CD4-positive, alpha-beta memory T cell (primary cell): ENCODE results near the gene EFTUD2. TPM values are rescaled to one million over a fixed set of nuclear protein-coding genes. Genes with fewer than 3 reads are reported as not detected.
A peak's percentile ranks its signal among the peaks of the same experiment; 100 is the strongest.

ENCODE experiments used
- CTCF ChIA-PET: fragments of 350-600 bp; sonication (Branson Sonifier 250); formaldehyde crosslinking; loops from one replicate; lab custom pipeline; 2021; ENCODE audit warnings: inconsistent platforms; ENCODE audit not compliant: partially characterized antibody; lab: Charles Lee
- POLR2A ChIA-PET: fragments of 350-600 bp; sonication (Branson Sonifier 250); formaldehyde crosslinking; loops from one replicate; lab custom pipeline; 2021; ENCODE audit not compliant: partially characterized antibody; lab: Charles Lee
- DNase-seq, 5 donors: peaks; one replicate each; pipeline versions ENCODE4 v3.0.0 to v3.0.0-alpha.2; 2020 to 2022; ENCODE audit warnings: mixed read lengths in 1 of 5
- H3K27ac ChIP-seq: one replicate; pipeline ENCODE4 v1.7.0; 2013; ENCODE audit warnings: low read depth, low read length
- H3K27me3 ChIP-seq: 2 replicates; pipeline ENCODE4 v1.7.0; 2013; ENCODE audit warnings: mild to moderate bottlenecking, low read length, moderate library complexity; ENCODE audit not compliant: insufficient read depth
- H3K36me3 ChIP-seq: 2 replicates; pipeline ENCODE4 v1.7.0; 2013; ENCODE audit warnings: mild to moderate bottlenecking, low read length, moderate library complexity; ENCODE audit not compliant: insufficient read depth
- H3K4me1 ChIP-seq: 2 replicates; pipeline ENCODE4 v1.7.0; 2013; ENCODE audit warnings: mild to moderate bottlenecking, low read length, moderate library complexity; ENCODE audit not compliant: insufficient read depth
- H3K4me3 ChIP-seq, 2 donors: one replicate each; pipeline ENCODE4 v1.7.0; 2013; ENCODE audit warnings: low read length in 2 of 2, mild to moderate bottlenecking in 1 of 2
- H3K9me3 ChIP-seq, 2 donors: one replicate each; pipeline ENCODE4 v1.7.0; 2013; ENCODE audit warnings: low read length in 2 of 2, control low read depth in 1 of 2; ENCODE audit not compliant: control insufficient read depth in 1 of 2
- H3K27ac Mint-ChIP-seq, 7 donors: one replicate each; pipeline ENCODE4 v1.8.0; 2020 to 2021; ENCODE audit warnings: mixed read lengths in 7 of 7, mild to moderate bottlenecking in 6 of 7, inconsistent platforms in 3 of 7, moderate library complexity in 3 of 7
- H3K27me3 Mint-ChIP-seq, 2 donors: one replicate each; pipeline ENCODE4 v1.8.0; 2020 to 2021; ENCODE audit warnings: mixed read lengths in 2 of 2
- H3K36me3 Mint-ChIP-seq, 2 donors: one replicate each; pipeline ENCODE4 v1.8.0; 2020 to 2021; ENCODE audit warnings: mixed read lengths in 2 of 2, inconsistent platforms in 1 of 2, mild to moderate bottlenecking in 1 of 2
- H3K4me1 Mint-ChIP-seq, 4 donors: one replicate each; pipeline ENCODE4 v1.8.0; 2020 to 2021; ENCODE audit warnings: mixed read lengths in 4 of 4, mild to moderate bottlenecking in 1 of 4
- H3K4me3 Mint-ChIP-seq, 8 donors: one replicate each; pipeline ENCODE4 v1.8.0; 2020 to 2021; ENCODE audit warnings: mixed read lengths in 8 of 8, mild to moderate bottlenecking in 7 of 8, moderate library complexity in 6 of 8, inconsistent platforms in 3 of 8
- H3K9me3 Mint-ChIP-seq, 8 donors: one replicate each; pipeline ENCODE4 v1.8.0; 2020 to 2021; ENCODE audit warnings: mixed read lengths in 8 of 8, mild to moderate bottlenecking in 5 of 8, inconsistent platforms in 3 of 8, moderate library complexity in 1 of 8
- intact Hi-C: fragments of 100-400 bp; cut with micrococcal nuclease; formaldehyde crosslinking; loops from one replicate; pipeline ENCODE4 v1.15.1; 2023
- polyA plus RNA-seq, 2 donors: library from polyadenylated mRNA; unstranded; fragments of 300-500 nt; fragmentation: Illumina TruSeq; gene quantifications; one replicate each; pipeline ENCODE4 v1.2.3, GENCODE V29; 2021
- total RNA-seq, 2 experiments: library from RNA; stranded (reverse); gene quantifications; one replicate each; pipeline ENCODE4 v1.2.3, GENCODE V29; 2021

EFTUD2 gene
- total and polyA plus RNA-seq, 4 experiments from 2014 or later = 82.2 to 101 (median 90.6) TPM

- H3K27ac Mint-ChIP-seq = no peak overlapping the region
- intact Hi-C loops = no loop called here
- CTCF ChIA-PET = interaction anchor here (0.9 to 2.2 kb wide), 3 partner anchors 8 to 109 kb away, joined by 3 to 7 read pairs (median 6); no protein-coding TSS in a partner anchor
- H3K36me3 Mint-ChIP-seq = peaks cover 44 to 60% of the 10 kb centered on the region in 2 donors
- Histone ChIP-seq H3K9me3 (no peaks in the 10 kb centered on the region), H3K27ac (no peak overlapping the region), H3K4me1 (peaks cover 28% of the 10 kb centered on the region), H3K27me3 (no peaks in the 10 kb centered on the region), H3K36me3 (peaks cover 66% of the 10 kb centered on the region), H3K4me3 (no peak overlapping the region)
- no peak for DNase-seq
- H3K27me3 Mint-ChIP-seq = no peaks in the 10 kb centered on the region
- POLR2A ChIA-PET = interaction anchor here (0.6 to 1.2 kb wide), 3 partner anchors 14 to 24 kb away, joined by 3 to 4 read pairs (median 4); partner anchors contain the start of gene EFTUD2
- peaks cover 0 to 8% (median 2%) of the 10 kb centered on the region in 4 donors for H3K4me1 Mint-ChIP-seq
- no peaks in the 10 kb centered on the region for H3K9me3 Mint-ChIP-seq
- no peak overlapping the region for H3K4me3 Mint-ChIP-seq
These were observed 14.3 kb downstream of the EFTUD2 start for GRCh38 chr17:44884941-44885340.

- POLR2A ChIA-PET = no interaction called here
- no peaks in the 10 kb centered on the region for H3K4me1 ChIP-seq
- intact Hi-C loops = no loop called here
- Mint-ChIP-seq H3K27me3 (no peaks in the 10 kb centered on the region), H3K9me3 (no peaks in the 10 kb centered on the region), H3K27ac (no peak overlapping the region), H3K36me3 (peaks cover 62 to 76% of the 10 kb centered on the region in 2 donors), H3K4me3 (no peak overlapping the region), H3K4me1 (peaks cover 0 to 7% (median 0%) of the 10 kb centered on the region in 4 donors)
- H3K36me3 ChIP-seq = peaks cover 72% of the 10 kb centered on the region
- DNase-seq = no peak
- H3K27ac ChIP-seq = no peak overlapping the region
- H3K9me3 ChIP-seq = no peaks in the 10 kb centered on the region
- no peak overlapping the region for H3K4me3 ChIP-seq
- CTCF ChIA-PET = interaction anchor here (0.8 to 1.7 kb wide), 7 partner anchors 8 to 141 kb away, joined by 3 to 6 read pairs (median 3); no protein-coding TSS in a partner anchor
- H3K27me3 ChIP-seq = no peaks in the 10 kb centered on the region
These were observed 18.1 kb downstream of the EFTUD2 start for GRCh38 chr17:44881145-44881544.

GRCh38 chr17:44880062-44880461 is 19.2 kb downstream of the EFTUD2 start:
- POLR2A ChIA-PET = no interaction called here
- CTCF ChIA-PET = interaction anchor here (1.2 to 2.8 kb wide), 3 partner anchors 9 to 105 kb away, joined by 3 to 14 read pairs (median 12); no protein-coding TSS in a partner anchor
- Histone ChIP-seq H3K27ac (no peak overlapping the region), H3K9me3 (no peaks in the 10 kb centered on the region), H3K4me3 (no peak overlapping the region), H3K27me3 (no peaks in the 10 kb centered on the region), H3K36me3 (peaks cover 70% of the 10 kb centered on the region), H3K4me1 (no peaks in the 10 kb centered on the region)
- H3K27me3 Mint-ChIP-seq = no peaks in the 10 kb centered on the region
- no peak for DNase-seq
- peaks cover 0 to 7% (median 0%) of the 10 kb centered on the region in 4 donors for H3K4me1 Mint-ChIP-seq
- H3K4me3 Mint-ChIP-seq = no peak overlapping the region
- H3K9me3 Mint-ChIP-seq = no peaks in the 10 kb centered on the region
- H3K27ac Mint-ChIP-seq = peak overlapping the region in 1 of 7 donors; percentile 20
- H3K36me3 Mint-ChIP-seq = peaks cover 61 to 77% of the 10 kb centered on the region in 2 donors
- intact Hi-C loops = no loop called here

GRCh38 chr17:44879376-44879775 is 19.9 kb downstream of the EFTUD2 start:
- DNase-seq = no peak
- Mint-ChIP-seq H3K4me3 (no peak overlapping the region), H3K27ac (peak overlapping the region in 1 of 7 donors; percentile 36), H3K4me1 (peaks cover 0 to 7% (median 0%) of the 10 kb centered on the region in 4 donors), H3K27me3 (no peaks in the 10 kb centered on the region), H3K9me3 (no peaks in the 10 kb centered on the region), H3K36me3 (peaks cover 59 to 73% of the 10 kb centered on the region in 2 donors)
- Histone ChIP-seq H3K27me3 (no peaks in the 10 kb centered on the region), H3K4me1 (no peaks in the 10 kb centered on the region), H3K36me3 (peaks cover 69% of the 10 kb centered on the region), H3K27ac (no peak overlapping the region), H3K9me3 (no peaks in the 10 kb centered on the region), H3K4me3 (no peak overlapping the region)
- intact Hi-C loops = no loop called here
- ChIA-PET CTCF (interaction anchor here (0.6 to 2.8 kb wide), 10 partner anchors 13 to 1887 kb away, joined by 3 to 14 read pairs (median 3); partner anchors contain the start of gene EFTUD2), POLR2A (interaction anchor here (0.8 to 1.5 kb wide), 3 partner anchors 19 to 105 kb away, joined by 3 read pairs; partner anchors contain the start of gene EFTUD2)

- peak overlapping the region in 1 of 7 donors; percentile 13 for H3K27ac Mint-ChIP-seq
- H3K9me3 Mint-ChIP-seq = no peaks in the 10 kb centered on the region
- no peaks in the 10 kb centered on the region for H3K27me3 Mint-ChIP-seq
- peaks cover 0 to 7% (median 0%) of the 10 kb centered on the region in 4 donors for H3K4me1 Mint-ChIP-seq
- ChIA-PET POLR2A (interaction anchor here (0.8 to 1.5 kb wide), 3 partner anchors 20 to 104 kb away, joined by 3 read pairs; partner anchors contain the start of gene EFTUD2), CTCF (interaction anchor here (0.6 to 2.8 kb wide), 12 partner anchors 11 to 1887 kb away, joined by 3 to 14 read pairs (median 3); partner anchors contain the start of gene EFTUD2)
- H3K4me1 ChIP-seq = no peaks in the 10 kb centered on the region
- intact Hi-C loops = loop anchor here (1.0 kb wide), 1 partner anchor 103 kb away; no protein-coding TSS in a partner anchor
- H3K9me3 ChIP-seq = no peaks in the 10 kb centered on the region
- no peak overlapping the region for H3K27ac ChIP-seq
- H3K4me3 Mint-ChIP-seq = no peak overlapping the region
- DNase-seq = peak in 2 of 5 donors; percentile 16 to 19
- H3K4me3 ChIP-seq = no peak overlapping the region
- no peaks in the 10 kb centered on the region for H3K27me3 ChIP-seq
- H3K36me3 Mint-ChIP-seq = peaks cover 61 to 72% of the 10 kb centered on the region in 2 donors
- H3K36me3 ChIP-seq = peaks cover 70% of the 10 kb centered on the region
These were observed 20.5 kb downstream of the EFTUD2 start for GRCh38 chr17:44878627-44879221.

GRCh38 chr17:44877121-44877520 is 22.1 kb downstream of the EFTUD2 start:
- H3K27me3 ChIP-seq = no peaks in the 10 kb centered on the region
- no peaks in the 10 kb centered on the region for H3K9me3 ChIP-seq
- ChIA-PET POLR2A (no interaction called here), CTCF (interaction anchor here (0.6 to 1.7 kb wide), 8 partner anchors 8 to 1866 kb away, joined by 3 to 4 read pairs (median 3); no protein-coding TSS in a partner anchor)
- Mint-ChIP-seq H3K4me3 (no peak overlapping the region), H3K27me3 (no peaks in the 10 kb centered on the region), H3K27ac (no peak overlapping the region), H3K9me3 (no peaks in the 10 kb centered on the region), H3K4me1 (peaks cover 0 to 4% (median 0%) of the 10 kb centered on the region in 4 donors), H3K36me3 (peaks cover 56 to 67% of the 10 kb centered on the region in 2 donors)
- no peak overlapping the region for H3K4me3 ChIP-seq
- DNase-seq = no peak
- H3K27ac ChIP-seq = no peak overlapping the region
- H3K4me1 ChIP-seq = no peaks in the 10 kb centered on the region
- intact Hi-C loops = no loop called here
- peaks cover 68% of the 10 kb centered on the region for H3K36me3 ChIP-seq

- no peak overlapping the region for H3K27ac ChIP-seq
- no peaks in the 10 kb centered on the region for H3K4me1 ChIP-seq
- H3K36me3 ChIP-seq = peaks cover 64% of the 10 kb centered on the region
- no peak overlapping the region for H3K4me3 ChIP-seq
- Mint-ChIP-seq H3K9me3 (no peaks in the 10 kb centered on the region), H3K27ac (no peak overlapping the region), H3K27me3 (no peaks in the 10 kb centered on the region), H3K4me3 (no peak overlapping the region), H3K4me1 (peaks cover 0 to 4% (median 0%) of the 10 kb centered on the region in 4 donors), H3K36me3 (peaks cover 59 to 67% of the 10 kb centered on the region in 2 donors)
- no peak for DNase-seq
- H3K27me3 ChIP-seq = no peaks in the 10 kb centered on the region
- no peaks in the 10 kb centered on the region for H3K9me3 ChIP-seq
- CTCF ChIA-PET = interaction anchor here (1.1 to 1.7 kb wide), 2 partner anchors 11 to 99 kb away, joined by 3 to 4 read pairs; no protein-coding TSS in a partner anchor
- intact Hi-C loops = no loop called here
- POLR2A ChIA-PET = no interaction called here
These were observed 23.5 kb downstream of the EFTUD2 start for GRCh38 chr17:44875761-44876160.
